ENCODE results near the gene DUSP15.

DUSP15 gene

GRCh38 chr20:31908424-31908823 is 38.1 kb upstream of the DUSP15 start:
- DNase-seq, result no peak
- Histone ChIP-seq H3K4me3 (ENCODE audit: low read depth, low read length) (no peak overlapping the region), H3K9me3 (no peaks in the 10 kb centered on the region), H3K27me3 (no peaks in the 10 kb centered on the region), H3K36me3 (no peaks in the 10 kb centered on the region), H3K4me1 (no peaks in the 10 kb centered on the region)
- TF ChIP-seq CTCF (IDR thresholded peaks at IDR 0.05; ENCODE audit: low read depth, low read length), result no peak

- Histone ChIP-seq H3K9me3 (no peaks in the 10 kb centered on the region), H3K4me3 (ENCODE audit: low read depth, low read length) (no peak overlapping the region), H3K4me1 (no peaks in the 10 kb centered on the region), H3K27me3 (no peaks in the 10 kb centered on the region), H3K36me3 (no peaks in the 10 kb centered on the region)
- no peak for TF ChIP-seq CTCF (IDR thresholded peaks at IDR 0.05; ENCODE audit: low read depth, low read length)
- no peak for DNase-seq
Observed at GRCh38 chr20:31908016-31908415, 37.7 kb upstream of the DUSP15 start.

GRCh38 chr20:31907046-31907445 is 36.7 kb upstream of the DUSP15 start:
- DNase-seq, result no peak
- H3K4me1 ChIP-seq, result no peaks in the 10 kb centered on the region
- H3K36me3 ChIP-seq, result no peaks in the 10 kb centered on the region
- no peaks in the 10 kb centered on the region for H3K27me3 ChIP-seq
- H3K9me3 ChIP-seq, result no peaks in the 10 kb centered on the region
- TF ChIP-seq CTCF (IDR thresholded peaks at IDR 0.05; ENCODE audit: low read depth, low read length), result no peak
- no peak overlapping the region for H3K4me3 ChIP-seq (ENCODE audit: low read depth, low read length)

- Histone ChIP-seq H3K4me1 (no peaks in the 10 kb centered on the region), H3K27me3 (no peaks in the 10 kb centered on the region), H3K4me3 (ENCODE audit: low read depth, low read length) (no peak overlapping the region), H3K9me3 (no peaks in the 10 kb centered on the region), H3K36me3 (no peaks in the 10 kb centered on the region)
- DNase-seq, result no peak
- no peak for TF ChIP-seq CTCF (IDR thresholded peaks at IDR 0.05; ENCODE audit: low read depth, low read length)
Observed at GRCh38 chr20:31906001-31906400, 35.7 kb upstream of the DUSP15 start.

- Histone ChIP-seq H3K4me1 (no peaks in the 10 kb centered on the region), H3K27me3 (no peaks in the 10 kb centered on the region), H3K4me3 (ENCODE audit: low read depth, low read length) (no peak overlapping the region), H3K36me3 (no peaks in the 10 kb centered on the region), H3K9me3 (no peaks in the 10 kb centered on the region)
- no peak for DNase-seq
- TF ChIP-seq CTCF (IDR thresholded peaks at IDR 0.05; ENCODE audit: low read depth, low read length), result no peak
Observed at GRCh38 chr20:31903627-31904386, 33.5 kb upstream of the DUSP15 start.

GRCh38 chr20:31901615-31902014 is 31.3 kb upstream of the DUSP15 start:
- Histone ChIP-seq H3K4me3 (ENCODE audit: low read depth, low read length) (no peak overlapping the region), H3K9me3 (no peaks in the 10 kb centered on the region), H3K36me3 (no peaks in the 10 kb centered on the region), H3K27me3 (no peaks in the 10 kb centered on the region), H3K4me1 (no peaks in the 10 kb centered on the region)
- no peak for TF ChIP-seq CTCF (IDR thresholded peaks at IDR 0.05; ENCODE audit: low read depth, low read length)
- no peak for DNase-seq
